HepG2 (cell line): ENCODE measurements around the gene ARRDC3. TPM values are rescaled to one million over a fixed set of nuclear protein-coding genes. Genes with fewer than 3 reads are reported as not detected.

Source experiments
- ATAC-seq: fragments of 200-7000 bp; cut with Tn5 transposase; 3 replicates; pipeline ENCODE4 v1.9.1; 2020; ENCODE audit warnings: mild to moderate bottlenecking, moderate library complexity
- BruUV-seq: library from RNA; stranded (reverse); fragments of 400-500 nt; replicated peaks from 2 replicates; lab custom pipeline; 2021; lab: Mats Ljungman, UMichigan
- CTCF ChIA-PET: fragments of 300-600 bp; formaldehyde crosslinking; extraction: SDS; loops from one replicate; lab custom pipeline; 2021; ENCODE audit warnings: low total read pairs, inconsistent platforms, low intra/inter-chr PET ratio; lab: Yijun Ruan, JAX
- POLR2A ChIA-PET: fragments of 350-600 bp; sonication (Branson Sonifier 250); formaldehyde crosslinking; loops from one replicate; lab custom pipeline; 2020; ENCODE audit warnings: antibody characterized with exemption, inconsistent platforms; lab: Yijun Ruan, JAX
- DNase-seq: peaks from one replicate; pipeline ENCODE4 v3.0.0-alpha.2; 2015; ENCODE audit warnings: low spot score
- FAIRE-seq: peaks from 3 replicates; lab custom pipeline; 2011; peaks lifted over from hg19 to GRCh38; lab: Jason Lieb, UNC
- H2AFZ ChIP-seq: one replicate; pipeline ENCODE4 v1.6.1; 2011; ENCODE audit warnings: low read length, inconsistent platforms
- H3K27ac ChIP-seq: fragments of 300-600 bp; 3 replicates; pipeline ENCODE4 v1.8.0; 2011; ENCODE audit warnings: mixed run types, mild to moderate bottlenecking, mixed read lengths, low read length, inconsistent platforms; ENCODE audit not compliant: insufficient read depth; ENCODE audit errors: extremely low read length
- H3K27me3 ChIP-seq, 2 experiments: fragments of 200-600 bp in 1 of 2; 2 replicates in 1 of 2; 3 replicates in 1 of 2; pipeline versions ENCODE4 v1.6.0 to v1.8.0; 2011; ENCODE audit warnings: low read length in 2 of 2, mild to moderate bottlenecking in 2 of 2, moderate library complexity in 2 of 2, inconsistent platforms in 1 of 2; ENCODE audit not compliant: insufficient read depth in 2 of 2, control insufficient read depth in 1 of 2
- H3K36me3 ChIP-seq, 2 experiments: fragments of 200-600 bp in 1 of 2; replicated peaks in 1 of 2; 2 replicates in 1 of 2; 3 replicates in 1 of 2; pipeline versions ENCODE4 v1.5.1 to v1.8.0; 2011; ENCODE audit warnings: low read length in 2 of 2, inconsistent platforms in 1 of 2; ENCODE audit not compliant: insufficient read depth in 2 of 2, control insufficient read depth in 1 of 2
- H3K4me1 ChIP-seq: 2 replicates; pipeline ENCODE4 v1.5.1; 2012; ENCODE audit warnings: low read length, inconsistent platforms; ENCODE audit not compliant: insufficient read depth
- H3K4me2 ChIP-seq: 2 replicates; pipeline ENCODE4 v1.6.0; 2011; ENCODE audit warnings: low read depth, low read length, inconsistent platforms
- H3K4me3 ChIP-seq, 3 experiments: fragments of 200-600 bp in 1 of 3; sonication (generic), shearing (Covaris generic) in 1 of 3; replicated peaks in 1 of 3; 2 replicates each; pipeline ENCODE4 v1.5.1; 2011 to 2016; ENCODE audit warnings: low read length in 3 of 3, inconsistent platforms in 2 of 3, low read depth in 2 of 3, mild to moderate bottlenecking in 2 of 3, control low read depth in 1 of 3, mixed read lengths in 1 of 3; ENCODE audit not compliant: insufficient read depth in 1 of 3
- H3K79me2 ChIP-seq: one replicate; pipeline ENCODE4 v1.6.1; 2011; ENCODE audit warnings: low read length, inconsistent platforms; ENCODE audit not compliant: insufficient read depth
- H3K9ac ChIP-seq: 2 replicates; pipeline ENCODE4 v1.6.0; 2011; ENCODE audit warnings: mild to moderate bottlenecking, low read depth, low read length, inconsistent platforms; ENCODE audit not compliant: insufficient read depth
- H3K9me3 ChIP-seq: 2 replicates; pipeline ENCODE4 v1.5.1; 2012; ENCODE audit warnings: mild to moderate bottlenecking, low read length
- H4K20me1 ChIP-seq: 2 replicates; pipeline ENCODE4 v1.6.0; 2011; ENCODE audit warnings: inconsistent platforms, mild to moderate bottlenecking, low read length, moderate library complexity; ENCODE audit not compliant: insufficient read depth
- DPF2 ChIP-seq: sonication (generic); formaldehyde crosslinking; IDR thresholded peaks from 2 replicates; pipeline ENCODE4 v1.4.0; 2020; ENCODE audit warnings: mild to moderate bottlenecking, low read depth, missing genetic modification reagents, borderline replicate concordance
- DR1 ChIP-seq: sonication (generic); formaldehyde crosslinking; IDR thresholded peaks from 2 replicates; pipeline ENCODE4 v1.8.0; 2021; ENCODE audit warnings: mild to moderate bottlenecking, missing genetic modification reagents, inconsistent platforms
- HDAC2 ChIP-seq: sonication (generic); formaldehyde crosslinking; IDR thresholded peaks from 2 replicates; pipeline ENCODE4 v1.4.0; 2020; ENCODE audit warnings: missing genetic modification reagents
- HNRNPK ChIP-seq: fragments of 200-400 bp; formaldehyde crosslinking; IDR thresholded peaks from 2 replicates; pipeline ENCODE4 v1.6.1; 2018; ENCODE audit warnings: low read length, low read depth, moderate library complexity, mild to moderate bottlenecking; ENCODE audit not compliant: poor library complexity, severe bottlenecking
- NKX3-1 ChIP-seq: sonication (generic); formaldehyde crosslinking; IDR thresholded peaks from 2 replicates; pipeline ENCODE4 v1.5.0; 2020; ENCODE audit warnings: missing genetic modification reagents
- PAWR ChIP-seq: sonication (generic); formaldehyde crosslinking; IDR thresholded peaks from 2 replicates; pipeline ENCODE4 v1.4.0; 2020; ENCODE audit warnings: missing genetic modification reagents, mild to moderate bottlenecking, borderline replicate concordance
- PTBP1 ChIP-seq: fragments of 200-400 bp; formaldehyde crosslinking; IDR thresholded peaks from 2 replicates; pipeline ENCODE4 v1.6.1; 2018; ENCODE audit warnings: low read length, low read depth; ENCODE audit not compliant: poor library complexity, severe bottlenecking
- SAP130 ChIP-seq: IDR thresholded peaks from 2 replicates; pipeline ENCODE4 v1.6.1; 2016; ENCODE audit warnings: low read depth
- STAT6 ChIP-seq: sonication (generic); formaldehyde crosslinking; IDR thresholded peaks from 2 replicates; pipeline ENCODE4 v1.4.0; 2020; ENCODE audit warnings: missing genetic modification reagents, mild to moderate bottlenecking, borderline replicate concordance
- TFDP2 ChIP-seq: sonication (generic); formaldehyde crosslinking; IDR thresholded peaks from 2 replicates; pipeline ENCODE4 v1.4.0; 2020; ENCODE audit warnings: missing genetic modification reagents
- XRCC5 ChIP-seq: fragments of 200-400 bp; formaldehyde crosslinking; optimal IDR thresholded peaks from 2 replicates; pipeline ENCODE3; 2017; ENCODE audit warnings: mild to moderate bottlenecking, low read length
- ZBTB2 ChIP-seq: sonication (generic); formaldehyde crosslinking; IDR thresholded peaks from 2 replicates; pipeline ENCODE4 v1.8.0; 2022; ENCODE audit warnings: low read depth, missing genetic modification reagents
- ZFP36 ChIP-seq: fragments of 150-350 bp; IDR thresholded peaks from 2 replicates; pipeline ENCODE4 v1.6.1; 2018; ENCODE audit warnings: borderline replicate concordance, low read length, low read depth; ENCODE audit not compliant: partially characterized antibody
- ZNF225 ChIP-seq: sonication (generic); formaldehyde crosslinking; IDR thresholded peaks from 2 replicates; pipeline ENCODE4 v1.4.0; 2020; ENCODE audit warnings: mild to moderate bottlenecking, missing genetic modification reagents
- ZNF564 ChIP-seq: sonication (generic); formaldehyde crosslinking; IDR thresholded peaks from 2 replicates; pipeline ENCODE4 v1.8.1; 2023; ENCODE audit warnings: mild to moderate bottlenecking, missing genetic modification reagents
- WGBS: methylation state at CpG from one replicate; pipeline ENCODE4 v1.1.6; 2017; ENCODE audit warnings: low lambda C conversion rate; 5-methylcytosine and 5-hydroxymethylcytosine counted together
- in situ Hi-C: cut with HindIII; loops from 2 replicates; pipeline ENCODE4 v1.10.0; 2017; ENCODE audit warnings: low pct_unique_long_range_greater_than_20kb; ENCODE audit not compliant: extremely low pct_ligation_motif_present
- intact Hi-C: fragments of 100-400 bp; cut with micrococcal nuclease; formaldehyde crosslinking; loops from one replicate; pipeline ENCODE4 v1.10.0; 2022; ENCODE audit not compliant: unreplicated experiment
- polyA plus RNA-seq, 8 experiments: library from polyadenylated mRNA; depleted of rRNA in 3 of 8; stranded (reverse) in 7 of 8; unstranded in 1 of 8; fragments of >200 nt; fragmentation: Illumina TruSeq in 4 of 8; extraction: Trizol in 4 of 8; gene quantifications; 2 replicates each; pipeline versions ENCODE4 v1.2.1 to v1.2.3, GENCODE V29; 2011 to 2016; ENCODE audit warnings: low read depth in 4 of 8, missing spikeins in 1 of 8, mixed read lengths in 1 of 8; ENCODE audit not compliant: insufficient read depth in 1 of 8
- total RNA-seq, 5 experiments: library from RNA; depleted of rRNA; stranded (reverse); fragments of >200 nt; fragmentation: Illumina TruSeq; extraction: Trizol; gene quantifications; 2 replicates each; pipeline ENCODE4 v1.2.3, GENCODE V29; 2016; ENCODE audit warnings: low read depth in 1 of 5

ARRDC3 gene
- total and polyA plus RNA-seq, 2 of the 13 experiments (the other 11 are each of a cell fraction or from before 2014, with no cell fraction given) = 3.4 to 24.4 TPM

- TF ChIP-seq ZBTB2 (0 out of 2 replicates have a peak, but pooled peaks have one; percentile 1), ZNF225 (CRISPR knock-in tag) (no peak), NKX3-1 (CRISPR knock-in tag) (0 out of 2 replicates have a peak, but pooled peaks have one; percentile 30)
Observed at GRCh38 chr5:91383956-91384300, 811 bp upstream of the ARRDC3 start (continued).

- in situ Hi-C loops (loop anchor here (5.0 to 10.0 kb wide), 3 partner anchors 278 to 515 kb away; no protein-coding TSS in a partner anchor), intact Hi-C loops (loop anchor here (5.0 kb wide), 2 partner anchors 435 to 910 kb away; partner anchors contain the start of genes MBLAC2 and POLR3G)
- ATAC-seq (no peak), FAIRE-seq (no peak), DNase-seq (peak; percentile 22)
- H2AFZ ChIP-seq = no peak overlapping the region
- no peaks in the 10 kb centered on the region; a peak in 1 of 5 replicates for H3K36me3 ChIP-seq
- peak overlapping the region; percentile 80 for H3K4me2 ChIP-seq
- no peaks in the 10 kb centered on the region; a peak in 2 of 5 replicates for H3K27me3 ChIP-seq
- WGBS = 1% methylated on average over 14 of the region's 14 CpGs
- TSS peak; percentile 65 for BruUV-seq
- 0 out of 2 replicates have a peak, but pooled peaks have one; percentile 2 for TF ChIP-seq ZNF564
- no peak for TF ChIP-seq DR1
- no peak; the same call in 1 of the 2 replicates for TF ChIP-seq HDAC2
- 0 out of 2 replicates have a peak, but pooled peaks have one; percentile 6 for TF ChIP-seq DPF2 (CRISPR knock-in tag)
- TF ChIP-seq STAT6 (CRISPR knock-in tag) = 0 out of 2 replicates have a peak, but pooled peaks have one; percentile 12
- TF ChIP-seq ZNF225 (CRISPR knock-in tag) = no peak
- TF ChIP-seq TFDP2 = peak; percentile 28; the same call in 1 of the 2 replicates
- TF ChIP-seq NKX3-1 (CRISPR knock-in tag) = 0 out of 2 replicates have a peak, but pooled peaks have one; percentile 0
- no peak for TF ChIP-seq HNRNPK
- TF ChIP-seq ZFP36 = no peak
- no peak for TF ChIP-seq PTBP1
- TF ChIP-seq PAWR (CRISPR knock-in tag) = no peak
- TF ChIP-seq SAP130 (CRISPR knock-in tag) = peak; percentile 43; the same call in 1 of the 2 replicates
- TF ChIP-seq XRCC5 = no peak
- ChIA-PET POLR2A (interaction anchor here (0.8 to 1.8 kb wide), 21 partner anchors 10 to 972 kb away, joined by 3 to 13 read pairs (median 4); partner anchors contain the start of genes MBLAC2 and POLR3G), CTCF (interaction anchor here (2.9 to 3.6 kb wide), 3 partner anchors 156 to 516 kb away, joined by 60 to 82 read pairs (median 64); no protein-coding TSS in a partner anchor)
- peaks cover 5% of the 10 kb centered on the region; the same call in 1 of the 2 replicates for H3K4me1 ChIP-seq
- peak overlapping the region; percentile 89 for H3K9ac ChIP-seq
- H3K9me3 ChIP-seq = no peaks in the 10 kb centered on the region
- peak overlapping the region; percentile 77 to 90 (median 79) for H3K4me3 ChIP-seq
- peaks cover 48% of the 10 kb centered on the region for H3K79me2 ChIP-seq
- H4K20me1 ChIP-seq = peaks cover 12% of the 10 kb centered on the region; the same call in 1 of the 2 replicates
- peak overlapping the region; percentile 94 for H3K27ac ChIP-seq
Observed at GRCh38 chr5:91382530-91383026, 539 bp downstream of the ARRDC3 start.
